SK-N-SH (cell line): Measurements from ENCODE around the gene CIDEA. TPM values are rescaled to one million over a fixed set of nuclear protein-coding genes. Genes with fewer than 3 reads are reported as not detected.

ENCODE experiments used
- CTCF ChIA-PET: fragments of 300-600, 350-600 bp; formaldehyde crosslinking; extraction: SDS; loops from one replicate; lab custom pipeline; 2021; lab: Yijun Ruan, JAX
- POLR2A ChIA-PET: fragments of 350-600 bp; sonication (Branson Sonifier 250); formaldehyde crosslinking; extraction: SDS; loops from one replicate; lab custom pipeline; 2020; ENCODE audit warnings: antibody characterized with exemption, inconsistent platforms; lab: Yijun Ruan, JAX
- DNase-seq: peaks from one replicate; pipeline ENCODE4 v3.0.0; 2012
- H2AFZ ChIP-seq: fragments of 200-600 bp; sonication (generic); 2 replicates; pipeline ENCODE4 v1.8.1; 2016; ENCODE audit warnings: antibody characterized with exemption, mild to moderate bottlenecking, low read depth
- H3F3A ChIP-seq: fragments of 200-600 bp; sonication (generic); replicated peaks from 2 replicates; pipeline ENCODE3; 2016; ENCODE audit warnings: antibody characterized with exemption, mild to moderate bottlenecking; ENCODE audit not compliant: insufficient read depth
- H3K27ac ChIP-seq, 2 experiments: fragments of 200-500 bp in 1 of 2; fragments of 200-600 bp in 1 of 2; sonication (Bioruptor generic) in 1 of 2; sonication (generic), shearing (Covaris generic) in 1 of 2; 2 replicates each; pipeline versions ENCODE4 v1.5.1 to v1.6.1; 2014 to 2016; ENCODE audit warnings: low read depth in 2 of 2, inconsistent platforms in 1 of 2, low read length in 1 of 2, mild to moderate bottlenecking in 1 of 2, mixed read lengths in 1 of 2
- H3K27me3 ChIP-seq: fragments of 200-600 bp; sonication (generic), shearing (Covaris generic); 2 replicates; pipeline ENCODE4 v1.6.1; 2016; ENCODE audit warnings: mixed run types; ENCODE audit not compliant: insufficient read depth
- H3K36me3 ChIP-seq, 2 experiments: fragments of 200-500 bp in 1 of 2; fragments of 200-600 bp in 1 of 2; sonication (Bioruptor generic) in 1 of 2; sonication (generic) in 1 of 2; replicated peaks in 1 of 2; 2 replicates each; pipeline versions ENCODE3 to v1.5.1; 2014 to 2016; ENCODE audit warnings: low read length in 1 of 2, mild to moderate bottlenecking in 1 of 2; ENCODE audit not compliant: insufficient read depth in 2 of 2, control insufficient read depth in 1 of 2
- H3K4me1 ChIP-seq, 2 experiments: fragments of 200-500 bp in 1 of 2; fragments of 200-600 bp in 1 of 2; sonication (Bioruptor generic) in 1 of 2; sonication (generic), shearing (Covaris generic) in 1 of 2; 2 replicates each; pipeline versions ENCODE4 v1.5.1 to v1.6.1; 2014 to 2016; ENCODE audit warnings: low read depth in 1 of 2, low read length in 1 of 2, mixed run types in 1 of 2; ENCODE audit not compliant: insufficient read depth in 2 of 2, control insufficient read depth in 1 of 2
- H3K4me2 ChIP-seq: fragments of 200-600 bp; sonication (generic), shearing (Covaris generic); 2 replicates; pipeline ENCODE4 v1.6.1; 2017; ENCODE audit warnings: mixed run types
- H3K4me3 ChIP-seq, 2 experiments: fragments of 200-500 bp in 1 of 2; fragments of 200-600 bp in 1 of 2; sonication (Bioruptor generic) in 1 of 2; sonication (generic), shearing (Covaris generic) in 1 of 2; 2 replicates each; pipeline versions ENCODE4 v1.5.1 to v1.8.1; 2014 to 2016; ENCODE audit warnings: low read depth in 2 of 2, inconsistent platforms in 1 of 2, low read length in 1 of 2, mild to moderate bottlenecking in 1 of 2, mixed read lengths in 1 of 2, moderate library complexity in 1 of 2
- H3K79me2 ChIP-seq: fragments of 200-600 bp; sonication (generic); 2 replicates; pipeline ENCODE4 v1.8.1; 2017; ENCODE audit warnings: mild to moderate bottlenecking; ENCODE audit not compliant: insufficient read depth
- H3K9ac ChIP-seq: fragments of 200-600 bp; sonication (generic); 2 replicates; pipeline ENCODE4 v1.6.1; 2017; ENCODE audit warnings: mixed run types
- H3K9me2 ChIP-seq: fragments of 200-600 bp; sonication (generic); 2 replicates; pipeline ENCODE4 v1.6.1; 2017; ENCODE audit warnings: mixed run types
- H3K9me3 ChIP-seq: fragments of 200-600 bp; sonication (generic); 2 replicates; pipeline ENCODE4 v1.6.1; 2017; ENCODE audit warnings: mixed run types, mild to moderate bottlenecking, moderate library complexity
- H4K20me1 ChIP-seq: fragments of 200-600 bp; sonication (generic); 2 replicates; pipeline ENCODE4 v1.6.1; 2017; ENCODE audit warnings: mild to moderate bottlenecking, mixed run types; ENCODE audit not compliant: insufficient read depth
- CHD2 ChIP-seq: fragments of 150-350 bp; IDR thresholded peaks from 2 replicates; pipeline ENCODE4 v1.6.1; 2018; ENCODE audit warnings: low read length; ENCODE audit not compliant: partially characterized antibody
- ELF1 ChIP-seq: IDR thresholded peaks from 2 replicates; pipeline ENCODE4 v1.4.0; 2012
- EZH2phosphoT487 ChIP-seq: fragments of 200-600 bp; sonication (generic); IDR thresholded peaks from 2 replicates; pipeline ENCODE4 v1.6.1; 2017; ENCODE audit warnings: low read depth, mixed run types, mild to moderate bottlenecking, antibody characterized with exemption, moderate library complexity, borderline replicate concordance
- FOSL2 ChIP-seq: IDR thresholded peaks from 2 replicates; pipeline ENCODE4 v1.4.0; 2012; ENCODE audit warnings: low read depth, mild to moderate bottlenecking, moderate library complexity, borderline replicate concordance
- FOXM1 ChIP-seq: IDR thresholded peaks from 2 replicates; pipeline ENCODE4 v1.4.0; 2012; ENCODE audit warnings: low read depth, mild to moderate bottlenecking
- GABPA ChIP-seq: IDR thresholded peaks from 2 replicates; pipeline ENCODE4 v1.4.0; 2012; ENCODE audit warnings: low read depth, mild to moderate bottlenecking
- JUND ChIP-seq: IDR thresholded peaks from 2 replicates; pipeline ENCODE4 v1.4.0; 2012
- NFIC ChIP-seq: IDR thresholded peaks from 2 replicates; pipeline ENCODE4 v1.4.0; 2012; ENCODE audit warnings: borderline replicate concordance
- NRF1 ChIP-seq: IDR thresholded peaks from 2 replicates; pipeline ENCODE4 v1.6.1; 2012; ENCODE audit warnings: low read depth, mild to moderate bottlenecking, low read length
- RAD21 ChIP-seq: IDR thresholded peaks from 2 replicates; pipeline ENCODE4 v1.6.1; 2012; ENCODE audit warnings: mild to moderate bottlenecking, low read length
- SIN3A ChIP-seq: IDR thresholded peaks from 2 replicates; pipeline ENCODE4 v1.6.1; 2012; ENCODE audit warnings: low read depth, mild to moderate bottlenecking, low read length, moderate library complexity, borderline replicate concordance
- SMC3 ChIP-seq: IDR thresholded peaks from 2 replicates; pipeline ENCODE4 v1.6.1; 2012; ENCODE audit warnings: low read depth, low read length, improper control_type of control experiment
- TEAD4 ChIP-seq: IDR thresholded peaks from 2 replicates; pipeline ENCODE4 v1.4.0; 2012; ENCODE audit warnings: mild to moderate bottlenecking, borderline replicate concordance; ENCODE audit not compliant: insufficient read depth
- YY1 ChIP-seq: IDR thresholded peaks from 2 replicates; pipeline ENCODE4 v1.4.0; 2012; ENCODE audit warnings: low read depth, mild to moderate bottlenecking
- WGBS: methylation state at CpG from one replicate; pipeline ENCODE4 v1.1.6; 2017; ENCODE audit warnings: low lambda C conversion rate; 5-methylcytosine and 5-hydroxymethylcytosine counted together
- polyA plus RNA-seq, 3 experiments: library from polyadenylated mRNA; depleted of rRNA; stranded (reverse); fragments of >200 nt; gene quantifications; 2 replicates each; pipeline ENCODE4 v1.2.3, GENCODE V29; 2012
- TF ChIP-seq, protein P1 (sequence below): IDR thresholded peaks from 2 replicates; pipeline ENCODE4; 2012
- TF ChIP-seq, protein P2 (sequence below): fragments of 200-600 bp; sonication (generic); IDR thresholded peaks from 2 replicates; pipeline ENCODE4 v1.6.1; 2017; ENCODE audit warnings: antibody characterized with exemption, mild to moderate bottlenecking, moderate library complexity
- TF ChIP-seq, protein P3 (sequence below): IDR thresholded peaks from 2 replicates; pipeline ENCODE4 v1.4.0; 2012; ENCODE audit warnings: low read depth, borderline replicate concordance
- TF ChIP-seq, protein P4 (sequence below): IDR thresholded peaks from 2 replicates; pipeline ENCODE4 v1.4.0; 2012; ENCODE audit warnings: low read depth

Gene CIDEA
- polyA plus RNA-seq, 1 of the 3 experiments (the other 2 are of a cell fraction): not detected

DNA sequence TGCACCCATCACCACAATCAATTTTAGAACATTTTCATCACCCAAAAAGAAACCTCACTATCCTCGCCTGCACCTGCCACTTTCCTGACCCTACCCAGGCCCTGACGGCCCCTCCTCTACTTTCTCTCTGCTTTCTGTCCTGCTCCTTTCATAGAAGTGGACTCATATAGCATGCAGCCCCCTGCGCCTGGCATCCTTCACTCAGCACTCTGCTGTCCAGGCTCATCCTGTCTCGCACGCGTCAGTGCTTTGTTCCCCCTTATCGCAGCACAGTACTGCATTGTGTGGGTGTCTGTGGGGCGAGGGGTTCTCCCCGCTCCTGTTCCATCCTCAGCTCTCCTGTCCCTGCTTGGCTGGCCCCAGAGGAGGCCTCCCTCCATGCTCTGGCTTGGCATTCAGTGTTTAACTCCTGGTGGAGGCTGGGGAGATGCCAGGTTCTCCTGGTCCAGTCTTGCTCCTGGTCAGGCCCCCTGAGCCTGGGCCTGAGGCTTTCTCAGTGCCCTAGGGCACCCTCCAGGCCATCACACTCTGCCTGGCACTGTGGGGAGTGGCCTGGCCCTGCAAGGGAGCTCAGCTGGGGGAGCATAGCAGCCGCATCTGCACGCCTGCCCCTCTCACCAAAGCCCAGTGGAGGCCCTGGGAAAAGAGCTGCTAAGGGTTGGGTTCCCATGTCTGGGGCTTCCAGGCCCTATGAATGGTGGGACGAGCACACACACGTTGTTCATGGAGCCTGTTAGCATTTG is 47.3 kb downstream of the CIDEA start:
- Histone ChIP-seq H3K4me3 (no peak overlapping the region), H3K36me3 (no peaks in the 10 kb centered on the region), H3K9me2 (no peaks in the 10 kb centered on the region), H3K4me1 (no peaks in the 10 kb centered on the region)
- TF ChIP-seq NFIC: no peak
- TF ChIP-seq SMC3: no peak
- TF ChIP-seq RAD21: no peak
- no peak for TF ChIP-seq YY1
- no peak for TF ChIP-seq GABPA
- no peak for TF ChIP-seq FOSL2
- TF ChIP-seq, protein P1, sequence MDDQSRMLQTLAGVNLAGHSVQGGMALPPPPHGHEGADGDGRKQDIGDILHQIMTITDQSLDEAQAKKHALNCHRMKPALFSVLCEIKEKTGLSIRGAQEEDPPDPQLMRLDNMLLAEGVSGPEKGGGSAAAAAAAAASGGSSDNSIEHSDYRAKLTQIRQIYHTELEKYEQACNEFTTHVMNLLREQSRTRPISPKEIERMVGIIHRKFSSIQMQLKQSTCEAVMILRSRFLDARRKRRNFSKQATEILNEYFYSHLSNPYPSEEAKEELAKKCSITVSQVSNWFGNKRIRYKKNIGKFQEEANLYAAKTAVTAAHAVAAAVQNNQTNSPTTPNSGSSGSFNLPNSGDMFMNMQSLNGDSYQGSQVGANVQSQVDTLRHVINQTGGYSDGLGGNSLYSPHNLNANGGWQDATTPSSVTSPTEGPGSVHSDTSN: no peak
- no peak for TF ChIP-seq JUND
- TF ChIP-seq, protein P2, sequence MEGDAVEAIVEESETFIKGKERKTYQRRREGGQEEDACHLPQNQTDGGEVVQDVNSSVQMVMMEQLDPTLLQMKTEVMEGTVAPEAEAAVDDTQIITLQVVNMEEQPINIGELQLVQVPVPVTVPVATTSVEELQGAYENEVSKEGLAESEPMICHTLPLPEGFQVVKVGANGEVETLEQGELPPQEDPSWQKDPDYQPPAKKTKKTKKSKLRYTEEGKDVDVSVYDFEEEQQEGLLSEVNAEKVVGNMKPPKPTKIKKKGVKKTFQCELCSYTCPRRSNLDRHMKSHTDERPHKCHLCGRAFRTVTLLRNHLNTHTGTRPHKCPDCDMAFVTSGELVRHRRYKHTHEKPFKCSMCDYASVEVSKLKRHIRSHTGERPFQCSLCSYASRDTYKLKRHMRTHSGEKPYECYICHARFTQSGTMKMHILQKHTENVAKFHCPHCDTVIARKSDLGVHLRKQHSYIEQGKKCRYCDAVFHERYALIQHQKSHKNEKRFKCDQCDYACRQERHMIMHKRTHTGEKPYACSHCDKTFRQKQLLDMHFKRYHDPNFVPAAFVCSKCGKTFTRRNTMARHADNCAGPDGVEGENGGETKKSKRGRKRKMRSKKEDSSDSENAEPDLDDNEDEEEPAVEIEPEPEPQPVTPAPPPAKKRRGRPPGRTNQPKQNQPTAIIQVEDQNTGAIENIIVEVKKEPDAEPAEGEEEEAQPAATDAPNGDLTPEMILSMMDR: no peak
- no peak for TF ChIP-seq SIN3A
- no peak for TF ChIP-seq NRF1
- TF ChIP-seq, protein P3, sequence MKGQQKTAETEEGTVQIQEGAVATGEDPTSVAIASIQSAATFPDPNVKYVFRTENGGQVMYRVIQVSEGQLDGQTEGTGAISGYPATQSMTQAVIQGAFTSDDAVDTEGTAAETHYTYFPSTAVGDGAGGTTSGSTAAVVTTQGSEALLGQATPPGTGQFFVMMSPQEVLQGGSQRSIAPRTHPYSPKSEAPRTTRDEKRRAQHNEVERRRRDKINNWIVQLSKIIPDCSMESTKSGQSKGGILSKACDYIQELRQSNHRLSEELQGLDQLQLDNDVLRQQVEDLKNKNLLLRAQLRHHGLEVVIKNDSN: no peak
- TF ChIP-seq, all 33 proteins: peak for 0
- H3K27ac ChIP-seq: no peak overlapping the region
- H2AFZ ChIP-seq: no peak overlapping the region
- H3K27me3 ChIP-seq: no peaks in the 10 kb centered on the region
- 73% methylated on average over 11 of the region's 13 CpGs for WGBS
- H3K9ac ChIP-seq: no peak overlapping the region
- no peak for DNase-seq
- CTCF ChIA-PET: interaction anchor here (1.2 to 1.3 kb wide), 2 partner anchors 13 to 26 kb away, joined by 3 to 5 read pairs; no protein-coding TSS in a partner anchor
- no peak overlapping the region for H3K4me2 ChIP-seq
- POLR2A ChIA-PET: no interaction called here
- no peaks in the 10 kb centered on the region for H3K9me3 ChIP-seq
- no peaks in the 10 kb centered on the region for H4K20me1 ChIP-seq
- no peaks in the 10 kb centered on the region for H3F3A ChIP-seq
- H3K79me2 ChIP-seq: peaks cover 3% of the 10 kb centered on the region; the same call in 1 of the 2 replicates

DNA sequence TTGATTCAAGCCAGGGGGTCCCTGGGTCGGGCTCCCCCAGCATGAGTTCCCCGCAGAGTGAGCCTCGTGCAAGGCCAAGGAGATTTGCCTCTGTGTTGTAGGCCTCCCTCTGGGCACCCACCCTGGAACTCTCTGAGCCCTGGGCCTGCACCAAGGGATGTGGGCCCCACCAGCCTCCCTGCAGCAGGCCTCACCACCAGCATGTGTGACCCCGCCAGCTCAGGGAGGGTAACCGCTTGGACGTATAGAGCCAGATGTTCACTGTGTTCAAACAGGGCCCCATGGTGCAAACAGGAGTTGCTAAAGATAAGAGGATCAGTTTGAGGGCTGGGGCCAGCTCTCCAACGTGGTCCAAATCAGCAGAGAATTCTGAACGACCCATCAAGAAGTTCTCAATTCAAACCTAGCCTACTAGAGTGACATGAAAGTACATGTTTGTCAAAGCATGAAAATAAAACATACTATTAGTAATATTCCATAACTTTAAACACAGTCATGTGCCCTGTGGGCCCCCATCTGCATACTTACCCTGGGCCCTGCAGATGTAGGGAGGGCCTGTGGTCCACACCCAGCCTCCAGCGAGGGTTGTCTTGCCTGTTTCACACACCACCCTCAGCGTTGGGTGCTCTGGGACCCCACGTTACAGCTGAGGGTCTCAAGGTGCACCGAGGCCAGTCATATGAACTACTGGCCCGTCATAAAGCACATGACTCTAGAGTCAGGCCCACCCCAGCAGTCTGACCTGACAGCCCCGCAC is 48.4 kb downstream of the CIDEA start:
- Histone ChIP-seq H3K4me1 (no peaks in the 10 kb centered on the region), H3K9ac (no peak overlapping the region), H3K9me3 (no peaks in the 10 kb centered on the region), H3K27ac (no peak overlapping the region), H3K27me3 (no peaks in the 10 kb centered on the region), H3K4me2 (no peak overlapping the region), H3K36me3 (no peaks in the 10 kb centered on the region), H3K79me2 (peaks cover 12% of the 10 kb centered on the region; the same call in 1 of the 2 replicates), H2AFZ (no peak overlapping the region), H3F3A (peaks cover 5% of the 10 kb centered on the region), H3K9me2 (no peaks in the 10 kb centered on the region), H3K4me3 (no peak overlapping the region), H4K20me1 (no peaks in the 10 kb centered on the region)
- TF ChIP-seq SIN3A (no peak), TEAD4 (no peak), EZH2phosphoT487 (no peak), FOXM1 (no peak), CHD2 (no peak), YY1 (no peak), RAD21 (no peak), ELF1 (no peak), NRF1 (no peak)
- TF ChIP-seq, protein P4, sequence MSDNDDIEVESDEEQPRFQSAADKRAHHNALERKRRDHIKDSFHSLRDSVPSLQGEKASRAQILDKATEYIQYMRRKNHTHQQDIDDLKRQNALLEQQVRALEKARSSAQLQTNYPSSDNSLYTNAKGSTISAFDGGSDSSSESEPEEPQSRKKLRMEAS: no peak
- TF ChIP-seq, protein P1: no peak
- no peak for DNase-seq
- ChIA-PET CTCF (interaction anchor here (1.2 to 1.3 kb wide), 2 partner anchors 14 to 25 kb away, joined by 3 to 5 read pairs; no protein-coding TSS in a partner anchor), POLR2A (no interaction called here)
- 69% methylated on average over 9 of the region's 14 CpGs for WGBS
